Measurements from ENCODE around the gene KLC3.
A peak's percentile ranks its signal among the peaks of the same experiment; 100 is the strongest.

Gene KLC3

DNA sequence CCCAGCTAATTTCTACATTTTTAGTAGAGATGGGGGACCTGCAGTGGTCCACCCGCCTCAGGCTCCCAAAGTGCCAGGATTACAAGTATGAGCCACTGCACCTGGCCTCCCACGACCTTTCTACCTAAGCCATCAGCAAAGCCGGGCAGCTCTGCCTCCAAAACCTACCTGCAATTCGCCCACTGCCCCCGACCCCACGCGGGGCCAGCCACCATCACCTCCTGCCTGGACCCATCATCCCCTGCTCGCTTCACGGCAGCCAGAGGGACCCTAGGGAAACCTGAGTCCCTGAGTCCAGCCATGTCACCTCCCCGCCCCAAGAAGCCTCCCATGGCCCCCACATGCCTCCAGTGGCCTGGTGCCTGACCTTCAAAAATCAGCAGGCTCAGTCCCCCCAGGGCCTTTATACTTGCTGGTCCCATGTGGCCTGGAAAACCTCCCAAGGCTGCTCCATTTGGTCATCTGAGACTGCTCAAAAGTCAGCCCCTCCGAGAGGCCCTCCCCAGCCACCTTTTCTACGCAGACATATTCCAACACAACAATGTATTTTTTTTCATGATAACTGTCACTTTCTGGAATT is 17.8 kb downstream of the KLC3 start:
- DNase-seq (ENCODE audit: low read depth), result no peak
- TF ChIP-seq, protein P1, sequence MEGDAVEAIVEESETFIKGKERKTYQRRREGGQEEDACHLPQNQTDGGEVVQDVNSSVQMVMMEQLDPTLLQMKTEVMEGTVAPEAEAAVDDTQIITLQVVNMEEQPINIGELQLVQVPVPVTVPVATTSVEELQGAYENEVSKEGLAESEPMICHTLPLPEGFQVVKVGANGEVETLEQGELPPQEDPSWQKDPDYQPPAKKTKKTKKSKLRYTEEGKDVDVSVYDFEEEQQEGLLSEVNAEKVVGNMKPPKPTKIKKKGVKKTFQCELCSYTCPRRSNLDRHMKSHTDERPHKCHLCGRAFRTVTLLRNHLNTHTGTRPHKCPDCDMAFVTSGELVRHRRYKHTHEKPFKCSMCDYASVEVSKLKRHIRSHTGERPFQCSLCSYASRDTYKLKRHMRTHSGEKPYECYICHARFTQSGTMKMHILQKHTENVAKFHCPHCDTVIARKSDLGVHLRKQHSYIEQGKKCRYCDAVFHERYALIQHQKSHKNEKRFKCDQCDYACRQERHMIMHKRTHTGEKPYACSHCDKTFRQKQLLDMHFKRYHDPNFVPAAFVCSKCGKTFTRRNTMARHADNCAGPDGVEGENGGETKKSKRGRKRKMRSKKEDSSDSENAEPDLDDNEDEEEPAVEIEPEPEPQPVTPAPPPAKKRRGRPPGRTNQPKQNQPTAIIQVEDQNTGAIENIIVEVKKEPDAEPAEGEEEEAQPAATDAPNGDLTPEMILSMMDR (conservative IDR thresholded peaks at IDR 0.05; ENCODE audit: low read length), result no peak

DNA sequence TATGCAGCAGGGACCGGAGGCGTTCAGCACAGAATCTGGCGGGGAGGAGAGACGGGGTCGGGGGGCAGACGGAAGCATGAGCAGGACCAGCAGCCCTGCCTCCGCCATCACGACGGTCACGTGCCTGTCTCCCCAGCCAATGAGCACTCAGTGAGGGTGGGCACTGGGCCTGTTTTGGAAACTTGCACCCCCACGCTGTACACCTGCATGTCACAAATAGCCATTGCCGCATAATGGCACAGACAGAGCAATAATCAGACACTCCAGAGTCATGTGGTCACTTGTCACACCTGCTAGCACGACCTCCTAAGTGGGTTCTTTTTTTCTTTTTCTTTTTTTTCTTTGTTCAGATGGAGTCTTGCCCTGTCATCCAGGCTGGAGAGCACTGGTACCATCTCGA is 21.1 kb downstream of the KLC3 start:
- no peak overlapping the region for H3K4me3 ChIP-seq (ENCODE audit: low read length)
- TF ChIP-seq, protein P1 (conservative IDR thresholded peaks at IDR 0.05; ENCODE audit: low read length), result no peak
- DNase-seq (ENCODE audit: low read depth), result no peak

More for the DNA sequence above, 17.8 kb downstream of the KLC3 start:
- no peak overlapping the region for H3K4me3 ChIP-seq (ENCODE audit: low read length)

DNA sequence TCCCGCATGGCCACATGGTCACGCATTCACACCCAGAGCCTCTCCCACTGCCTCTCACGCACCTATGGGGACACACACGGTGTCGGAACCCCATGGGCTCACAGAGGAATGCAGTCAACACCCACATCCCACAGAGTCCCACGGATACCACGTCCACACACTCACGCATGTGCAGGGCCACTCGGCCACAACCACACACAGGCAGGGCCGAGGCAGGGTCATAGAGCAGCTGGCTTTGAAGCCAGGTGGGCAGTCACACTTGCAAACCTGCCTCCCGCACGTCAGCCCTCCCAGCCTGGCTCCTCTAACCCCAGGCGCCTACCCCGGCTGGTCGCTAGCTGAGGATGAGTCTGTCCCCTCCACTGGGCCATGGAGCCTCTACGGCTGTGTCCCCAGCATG is 21.7 kb downstream of the KLC3 start:
- no peak overlapping the region for H3K4me3 ChIP-seq (ENCODE audit: low read length)
- TF ChIP-seq, protein P1 (conservative IDR thresholded peaks at IDR 0.05; ENCODE audit: low read length), result no peak
- DNase-seq (ENCODE audit: low read depth), result no peak

DNA sequence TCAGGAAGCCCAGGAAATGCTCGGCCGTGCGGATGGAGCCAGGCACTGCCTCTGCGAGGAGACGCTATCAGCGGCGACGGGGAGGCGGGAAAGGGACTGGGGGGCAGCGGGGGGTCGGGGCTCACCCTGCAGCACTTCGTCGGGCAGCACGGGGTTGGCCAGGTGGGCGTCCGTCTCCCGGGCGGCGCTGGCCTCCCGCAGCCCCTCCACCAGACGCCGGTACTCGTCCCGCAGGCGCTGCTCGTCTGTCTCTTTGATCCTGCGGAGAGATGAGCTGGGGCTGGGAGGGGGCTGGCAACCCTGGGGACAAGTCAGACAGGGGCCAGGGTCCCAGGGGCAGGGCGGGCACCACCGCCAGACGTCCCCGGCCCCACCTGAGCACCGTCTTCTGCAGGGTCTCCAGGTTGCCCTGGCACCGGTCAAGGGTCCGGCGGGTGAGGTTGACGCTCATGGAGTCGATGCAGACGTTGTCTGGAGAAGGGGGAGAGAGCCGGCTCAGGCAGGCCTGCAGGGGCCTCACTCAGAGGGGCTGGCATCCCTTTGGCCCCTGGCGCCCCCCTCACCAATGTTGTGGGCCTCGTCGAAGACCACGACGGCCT is 23.4 kb downstream of the KLC3 start:
- TF ChIP-seq, protein P1 (conservative IDR thresholded peaks at IDR 0.05; ENCODE audit: low read length), result no peak
- DNase-seq (ENCODE audit: low read depth), result no peak
- H3K4me3 ChIP-seq (ENCODE audit: low read length), result no peak overlapping the region

GRCh38 chr19:45364696-45365095 is 24.1 kb downstream of the KLC3 start:
- H3K4me3 ChIP-seq (ENCODE audit: low read length), result no peak overlapping the region
- TF ChIP-seq, protein P1 (conservative IDR thresholded peaks at IDR 0.05; ENCODE audit: low read length), result no peak
- DNase-seq (ENCODE audit: low read depth), result no peak

DNA sequence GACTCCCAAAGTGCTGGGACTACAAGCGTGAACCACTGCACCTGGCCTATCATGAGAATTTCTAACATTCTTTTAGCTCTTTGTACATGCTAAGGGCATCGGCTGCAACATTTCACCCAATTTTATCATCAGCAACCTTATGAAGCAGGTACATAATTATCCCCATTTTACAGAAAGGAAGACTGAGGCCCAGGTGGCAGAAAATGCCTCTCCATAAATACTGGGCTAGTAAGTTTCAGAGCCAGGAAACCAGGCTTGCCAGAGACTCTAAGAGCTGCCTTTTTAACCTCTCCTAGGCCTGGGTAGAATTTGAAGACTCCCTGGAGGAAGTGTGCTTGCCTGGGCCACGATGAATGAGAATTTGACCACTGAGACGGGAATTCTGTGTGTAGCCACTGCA is 27.6 kb downstream of the KLC3 start:
- no peak for DNase-seq (ENCODE audit: low read depth)
- no peak overlapping the region for H3K4me3 ChIP-seq (ENCODE audit: low read length)
- TF ChIP-seq, protein P1 (conservative IDR thresholded peaks at IDR 0.05; ENCODE audit: low read length), result no peak

- peak overlapping the region; percentile 12; the same call in 1 of the 2 replicates for H3K4me3 ChIP-seq (ENCODE audit: low read length)
- TF ChIP-seq, protein P1 (conservative IDR thresholded peaks at IDR 0.05; ENCODE audit: low read length), result no peak
Observed at GRCh38 chr19:45368737-45369340, 28.3 kb downstream of the KLC3 start.

More at GRCh38 chr19:45368737-45369340, 28.3 kb downstream of the KLC3 start:
- DNase-seq (ENCODE audit: low read depth), result no peak
